Measurements from ENCODE around the gene ETS2.

Gene ETS2

GRCh38 chr21:38805328-38806152 is at the start of gene ETS2:
TSS of gene ETS2 (plus strand) at chr21:38805929. CDS start at chr21:38810035, 4,106 bp downstream.
- peak; percentile 75 to 82 for DNase-seq

GRCh38 chr21:38756746-38757145 is 49.0 kb upstream of the ETS2 start:
- no peak for DNase-seq

- no peak for DNase-seq
These were observed 47.1 kb upstream of the ETS2 start for GRCh38 chr21:38758501-38759214.

DNA sequence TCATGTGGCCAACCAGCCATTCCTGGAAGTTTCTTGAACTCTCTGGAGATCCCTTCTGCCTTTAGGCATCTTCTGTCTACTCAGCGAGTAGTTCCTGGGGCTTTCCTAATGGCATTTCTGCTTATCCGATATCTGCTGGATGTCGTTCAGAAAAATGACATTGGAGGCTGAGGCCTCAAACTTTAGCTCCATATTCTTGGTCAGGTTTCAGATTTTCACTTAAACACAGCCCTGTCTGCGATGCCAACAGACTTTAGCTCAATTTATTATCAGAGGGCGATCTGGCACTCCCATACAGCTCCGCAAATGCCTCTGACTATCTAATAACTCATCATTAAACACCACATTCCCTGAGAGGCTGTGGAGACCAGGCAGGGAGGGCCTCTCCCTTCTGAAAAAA is 46.3 kb upstream of the ETS2 start:
- DNase-seq = no peak

GRCh38 chr21:38760017-38760761 is 45.5 kb upstream of the ETS2 start:
- DNase-seq = no peak

- DNase-seq = no peak
These were observed 45.0 kb upstream of the ETS2 start for GRCh38 chr21:38760762-38761155.

GRCh38 chr21:38761531-38761930 is 44.2 kb upstream of the ETS2 start:
- DNase-seq = no peak

- DNase-seq = no peak
These were observed 40.7 kb upstream of the ETS2 start for GRCh38 chr21:38765056-38765455.

DNA sequence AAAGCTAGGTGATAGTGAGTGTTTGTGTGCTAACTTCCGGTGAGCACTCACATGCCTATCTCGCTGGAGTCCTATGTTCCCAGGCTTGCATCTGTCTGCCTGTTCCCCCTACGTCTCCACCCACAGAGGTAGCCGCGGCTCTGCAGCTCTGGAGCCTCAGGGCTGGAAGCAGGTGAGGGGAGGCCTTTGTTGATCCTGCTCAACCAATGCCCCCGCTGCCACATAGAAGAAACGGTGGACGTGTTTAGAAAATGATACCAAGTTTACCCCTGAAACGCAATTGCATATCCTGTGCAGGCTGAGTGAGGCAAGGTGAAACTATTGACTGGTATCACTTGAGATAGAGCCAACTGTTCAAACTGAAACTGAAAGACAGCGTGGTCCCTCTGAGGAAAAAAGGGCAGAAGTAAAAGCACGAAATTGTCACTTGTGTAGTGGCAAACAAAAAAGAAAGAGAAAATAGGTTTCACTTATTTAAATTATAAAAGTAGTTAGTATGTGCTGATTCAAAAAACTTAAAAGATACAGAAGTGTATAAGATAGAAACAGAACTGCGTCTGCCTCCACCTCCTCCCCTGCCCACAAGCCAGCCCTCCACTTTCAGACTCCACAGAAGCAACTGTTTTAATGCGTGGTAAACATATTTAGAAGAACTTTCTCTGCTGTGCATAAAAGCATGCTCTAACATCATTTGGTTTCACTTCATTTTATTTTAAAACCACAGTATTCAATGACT is 38.6 kb upstream of the ETS2 start:
- peak; percentile 39 to 76 for DNase-seq

- peak; percentile 17 to 56 for DNase-seq
These were observed 37.2 kb upstream of the ETS2 start for GRCh38 chr21:38768471-38769063.

GRCh38 chr21:38769191-38769780 is 36.4 kb upstream of the ETS2 start:
- no peak for DNase-seq

- no peak for DNase-seq
These were observed 35.1 kb upstream of the ETS2 start for GRCh38 chr21:38770660-38771059.

DNA sequence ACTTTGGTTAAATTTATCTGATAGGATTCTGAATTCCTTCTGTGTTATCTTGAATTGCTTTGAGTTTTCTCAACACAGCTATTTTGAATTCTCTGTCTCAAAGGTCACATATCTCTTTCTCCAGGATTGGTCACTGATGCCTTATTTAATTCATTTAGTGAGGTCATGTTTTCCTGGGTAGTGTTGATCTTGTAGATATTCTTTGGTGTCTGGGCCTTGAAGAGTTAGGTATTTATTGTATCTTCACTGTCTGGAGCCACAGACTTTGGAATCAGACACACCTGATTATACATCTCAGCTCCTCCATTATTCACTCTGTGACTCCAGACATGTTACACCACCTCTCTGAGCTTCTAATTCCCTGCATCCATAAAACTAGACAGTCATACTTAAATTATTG is 34.2 kb upstream of the ETS2 start:
- DNase-seq = no peak

GRCh38 chr21:38772646-38773045 is 33.1 kb upstream of the ETS2 start:
- DNase-seq = no peak

GRCh38 chr21:38773099-38774061 is 32.3 kb upstream of the ETS2 start:
- no peak for DNase-seq

DNA sequence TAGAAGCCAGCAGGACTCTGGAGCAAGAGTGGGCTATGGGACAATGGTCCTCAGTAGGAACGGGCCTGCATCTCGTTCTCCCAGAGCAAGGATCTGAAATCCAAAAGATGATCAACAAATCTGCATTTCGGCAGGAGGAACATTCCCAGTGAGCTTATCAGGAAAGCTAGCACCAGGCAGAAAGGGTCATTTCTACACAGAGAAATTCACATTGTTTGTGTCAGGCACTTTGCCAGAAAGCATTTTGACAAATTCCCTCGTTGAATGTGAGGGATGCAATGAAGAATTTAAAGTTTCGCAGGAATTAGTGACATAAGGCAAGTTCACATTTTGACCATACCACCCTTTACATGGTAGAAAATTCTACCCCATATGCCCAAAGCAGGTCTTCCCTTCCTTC is 31.6 kb upstream of the ETS2 start:
- DNase-seq = no peak

GRCh38 chr21:38774586-38775285 is 31.0 kb upstream of the ETS2 start:
- no peak for DNase-seq

GRCh38 chr21:38775733-38776132 is 30.0 kb upstream of the ETS2 start:
- DNase-seq = no peak

GRCh38 chr21:38777015-38777414 is 28.7 kb upstream of the ETS2 start:
- DNase-seq = no peak

DNA sequence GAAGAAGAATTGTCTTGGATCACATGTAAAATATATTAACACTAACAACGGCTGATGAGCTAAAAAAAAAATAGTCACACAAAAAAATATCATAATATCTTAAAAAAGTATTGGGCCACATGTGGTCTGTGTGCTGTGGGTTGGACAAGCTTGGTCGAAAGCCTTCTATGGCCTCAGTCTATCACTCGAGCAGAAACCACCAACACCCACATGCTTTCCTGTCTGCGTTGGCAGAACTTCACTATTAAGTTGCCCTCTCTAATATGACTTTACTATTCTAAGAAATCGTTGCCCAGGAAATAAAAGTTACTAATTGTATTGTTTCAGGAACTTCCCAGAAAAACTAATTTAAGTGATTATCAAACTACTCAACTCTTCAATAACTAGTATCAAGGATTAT is 28.2 kb upstream of the ETS2 start:
- peak; percentile 17 to 19 for DNase-seq
